Glomerular endothelial cell (primary cell): ENCODE measurements around the gene MUL1. TPM values are rescaled to one million over a fixed set of nuclear protein-coding genes. Genes with fewer than 3 reads are reported as not detected.

Experiments
- DNase-seq: peaks from one replicate; pipeline ENCODE4 v3.0.0-alpha.2; 2011; ENCODE audit warnings: low read depth, low spot score; ENCODE audit errors: extremely low read depth
- total RNA-seq: library from RNA; depleted of rRNA; stranded (reverse); fragments of >200 nt; gene quantifications from 2 replicates; pipeline ENCODE4 v1.2.3, GENCODE V29; 2015

MUL1 gene
- 35.2 and 45.4 TPM in 2 replicates for total RNA-seq

GRCh38 chr1:20507564-20508410 lies at the start of gene MUL1:
TSS of gene MUL1 (minus strand) at chr1:20508151. CDS start at chr1:20508024, 127 bp downstream.
- peak; percentile 63 for DNase-seq

- no peak for DNase-seq
Measured at GRCh38 chr1:20555758-20556120, 47.8 kb upstream of the MUL1 start.

- no peak for DNase-seq
Measured at GRCh38 chr1:20555025-20555757, 47.2 kb upstream of the MUL1 start.

- no peak for DNase-seq
Measured at GRCh38 chr1:20552728-20553445, 44.9 kb upstream of the MUL1 start.

- no peak for DNase-seq
Measured at GRCh38 chr1:20551945-20552727, 44.2 kb upstream of the MUL1 start, which contains the start of gene FAM43B. TSS of gene FAM43B (plus strand) at chr1:20552573. CDS start at chr1:20552974, 401 bp downstream.

- no peak for DNase-seq
Measured at GRCh38 chr1:20551161-20551560, 43.2 kb upstream of the MUL1 start.

GRCh38 chr1:20546637-20547036 lies 38.7 kb upstream of the MUL1 start:
- DNase-seq = no peak

- no peak for DNase-seq
Measured at GRCh38 chr1:20540281-20540680, 32.3 kb upstream of the MUL1 start.

GRCh38 chr1:20538760-20539551 lies 31.0 kb upstream of the MUL1 start:
- no peak for DNase-seq

GRCh38 chr1:20538227-20538626 lies 30.3 kb upstream of the MUL1 start:
- DNase-seq = no peak

- no peak for DNase-seq
Measured at GRCh38 chr1:20534659-20535417, 26.9 kb upstream of the MUL1 start.

GRCh38 chr1:20533635-20534034 lies 25.7 kb upstream of the MUL1 start:
- DNase-seq = no peak

- DNase-seq = no peak
Measured at GRCh38 chr1:20530901-20531300, 22.9 kb upstream of the MUL1 start.

- no peak for DNase-seq
Measured at GRCh38 chr1:20530306-20530705, 22.4 kb upstream of the MUL1 start.

GRCh38 chr1:20528221-20528620 lies 20.3 kb upstream of the MUL1 start:
- no peak for DNase-seq

GRCh38 chr1:20526267-20526666 lies 18.3 kb upstream of the MUL1 start:
- DNase-seq = no peak

GRCh38 chr1:20521960-20522861 lies 14.3 kb upstream of the MUL1 start:
- peak; percentile 55 for DNase-seq
